ENCODE results near the gene ACSL1.

- TF ChIP-seq CTCF (IDR thresholded peaks at IDR 0.05): no peak
- TF ChIP-seq POLR2A (IDR thresholded peaks at IDR 0.05): no peak
These were observed 42.9 kb downstream of the ACSL1 start for GRCh38 chr4:184782731-184783373.
